Measurements from ENCODE around the gene CCDC9B.
A peak's percentile ranks its signal among the peaks of the same experiment; 100 is the strongest.

The CCDC9B gene

DNA sequence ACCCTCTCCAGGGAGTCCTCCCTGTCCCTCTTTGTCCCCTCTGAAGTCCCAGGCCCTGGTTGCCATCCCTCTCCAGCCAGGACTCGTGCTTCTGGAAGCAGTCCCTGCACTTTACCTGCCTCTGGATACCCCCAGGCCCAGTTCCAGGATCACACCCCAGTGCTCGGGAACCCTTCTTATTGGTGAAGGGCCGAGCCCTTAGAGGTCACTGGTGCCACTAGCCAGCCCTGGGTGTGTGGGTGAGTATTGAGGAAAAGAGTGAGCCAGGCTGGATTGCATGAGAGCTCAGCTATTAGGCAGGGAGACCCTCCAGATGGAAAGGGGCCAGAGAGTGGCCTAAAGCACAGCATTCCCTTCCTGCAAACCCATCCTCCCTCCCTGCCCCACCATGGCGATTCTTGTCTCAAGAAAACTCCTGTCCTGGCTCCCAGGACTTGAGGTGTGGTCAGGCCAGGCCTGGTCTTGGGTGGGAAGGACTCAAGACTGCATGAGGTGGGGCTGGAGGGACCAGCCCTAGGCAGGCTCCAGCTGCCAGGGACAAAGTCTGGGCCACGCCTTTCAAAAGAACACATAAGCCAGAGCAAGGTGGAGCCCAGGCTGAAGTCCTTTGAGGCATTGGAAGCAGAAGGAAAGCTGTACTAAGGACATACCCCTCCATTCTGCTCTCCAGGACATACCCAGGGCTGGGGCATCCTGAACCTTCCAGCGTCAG, 5.3 kb upstream of the CCDC9B start:
- no peak for DNase-seq (ENCODE audit: low read depth in 3 of 3)

DNA sequence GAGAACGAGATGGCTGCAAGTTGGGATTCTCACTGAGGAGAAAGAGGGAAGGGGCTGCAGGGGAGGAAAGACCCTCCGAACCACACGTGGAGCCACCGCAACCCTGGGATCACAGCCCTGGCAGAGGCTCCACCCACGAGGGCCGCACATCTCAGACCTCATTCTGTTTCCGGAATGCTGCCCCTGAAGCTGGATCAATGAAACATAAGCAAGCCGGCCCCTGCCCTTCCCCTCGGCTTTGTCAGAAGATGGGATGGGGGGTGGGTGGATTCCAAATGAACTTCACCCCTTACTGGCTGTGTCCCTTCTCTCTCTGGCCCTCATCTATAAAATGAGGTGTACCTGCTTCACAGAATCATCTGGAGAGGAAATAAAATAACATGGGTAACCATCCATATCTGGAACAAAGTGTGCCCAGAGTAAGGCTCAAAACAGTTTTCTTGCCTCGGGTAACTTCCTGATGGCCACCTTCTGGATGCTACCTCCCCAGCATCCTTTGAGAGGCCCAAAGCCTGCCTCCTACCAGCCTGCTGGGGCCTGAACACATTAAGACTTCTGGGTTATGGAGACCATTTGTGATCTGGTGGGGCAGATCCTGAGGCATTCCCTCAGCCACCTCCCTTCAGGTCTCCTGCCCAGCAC, 4.6 kb upstream of the CCDC9B start:
- DNase-seq (ENCODE audit: low read depth in 3 of 3) = no peak

DNA sequence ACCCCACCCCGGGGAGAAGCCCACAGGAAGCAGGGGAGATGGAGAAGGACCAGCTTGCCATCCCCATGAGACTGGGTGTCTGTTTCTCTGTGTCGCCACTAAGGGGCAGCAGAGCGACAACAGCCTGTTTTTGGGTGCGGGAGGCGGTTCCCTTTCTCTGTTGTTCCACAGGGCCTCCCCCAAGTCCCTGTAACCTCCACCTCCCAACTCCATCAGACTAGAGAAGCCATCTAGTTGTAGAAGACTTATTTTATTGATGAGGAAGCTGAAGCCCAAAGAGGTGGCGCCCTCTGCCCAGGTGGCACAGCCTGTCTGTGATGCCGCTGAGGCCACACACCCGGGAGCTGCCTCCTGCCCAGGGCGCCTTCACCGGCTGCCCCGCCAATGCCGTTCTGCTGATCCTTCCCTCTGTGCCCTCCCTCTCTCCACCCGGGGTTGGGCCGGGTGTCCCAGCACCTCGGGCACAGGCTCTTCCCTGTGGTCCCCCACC, 3.9 kb upstream of the CCDC9B start:
- DNase-seq (ENCODE audit: low read depth in 3 of 3) = peak in 2 of 3 experiments; percentile 49 to 56

DNA sequence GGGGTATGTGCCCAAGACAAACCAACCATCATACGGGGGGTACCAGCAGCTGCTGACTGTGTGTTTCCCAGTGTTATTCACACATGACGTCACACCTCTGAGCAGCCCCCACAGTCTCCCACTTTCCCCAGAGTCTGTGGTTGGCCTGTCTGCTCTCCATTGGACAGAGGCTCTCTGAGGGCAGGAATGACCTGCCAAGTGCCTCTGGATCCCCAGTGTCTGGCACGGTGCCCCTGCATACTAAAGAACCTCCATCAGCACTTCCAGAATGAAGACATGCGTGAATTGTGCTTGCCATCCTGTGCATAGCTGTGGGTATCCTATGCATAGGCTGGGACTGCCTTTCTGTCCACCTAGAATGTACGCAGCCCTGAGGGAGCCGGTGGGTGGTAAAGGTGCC, 3.5 kb upstream of the CCDC9B start:
- no peak for DNase-seq (ENCODE audit: low read depth in 3 of 3)

DNA sequence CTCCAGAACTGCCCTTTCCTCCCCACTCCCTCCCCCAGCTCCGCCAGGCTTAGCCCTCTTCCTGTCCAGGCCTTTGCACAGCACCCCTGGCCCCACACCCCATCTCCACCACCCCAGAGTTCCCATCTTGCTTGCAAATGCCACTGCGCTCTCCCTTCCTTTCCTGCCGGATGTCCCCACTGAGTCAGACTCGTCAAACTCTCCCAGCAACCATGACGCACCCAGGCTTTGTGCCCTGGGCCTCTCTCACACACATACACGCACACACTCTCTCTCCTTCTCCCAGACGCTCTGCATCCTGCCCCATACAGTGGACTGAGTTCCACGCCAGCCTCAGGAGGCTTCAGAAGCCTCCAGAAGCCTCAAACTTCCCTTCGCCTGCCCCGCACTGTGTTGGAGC, 2.8 kb upstream of the CCDC9B start:
- DNase-seq (ENCODE audit: low read depth in 3 of 3) = no peak

DNA sequence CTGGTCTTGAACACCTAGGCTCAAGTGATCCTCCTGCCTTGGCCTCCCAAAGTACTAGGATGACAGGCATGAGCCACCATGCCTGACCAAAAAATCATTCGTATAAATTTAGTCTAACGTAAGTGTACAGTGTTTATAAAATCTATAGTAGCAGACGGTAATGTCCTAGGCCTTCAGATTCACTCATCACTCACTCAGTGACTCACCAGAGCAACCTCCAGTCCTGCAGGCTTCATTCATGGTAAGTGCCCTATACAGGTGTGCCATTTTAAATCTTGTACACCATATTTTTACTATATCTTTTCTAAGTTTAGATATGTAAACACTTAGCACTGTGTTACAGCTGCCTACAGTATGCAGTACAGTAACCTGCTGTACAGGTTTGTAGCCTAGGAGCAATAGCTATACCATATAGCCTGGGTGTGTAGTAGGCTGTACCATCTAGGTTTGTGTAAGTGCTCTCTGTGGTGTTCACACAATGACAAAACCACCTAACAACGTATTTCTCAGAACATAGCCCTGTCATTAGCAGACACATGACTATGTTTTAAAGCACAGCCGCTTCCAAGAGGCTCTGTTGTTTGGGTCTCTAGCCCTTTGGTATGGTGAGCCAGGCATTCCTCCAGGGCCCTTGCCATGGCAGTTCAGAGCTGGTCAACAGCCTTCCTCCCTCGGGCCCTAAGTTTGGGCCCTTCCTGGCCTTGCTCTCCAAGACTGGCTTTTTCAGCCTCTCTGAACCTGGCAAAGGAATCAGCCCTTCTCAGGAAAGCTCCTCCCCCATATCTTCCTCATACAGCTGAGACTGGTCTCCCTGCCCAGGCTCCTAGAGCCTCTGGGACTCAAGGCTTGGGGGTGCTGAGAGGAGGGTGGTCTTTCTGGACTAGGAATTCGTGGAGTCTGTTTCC, 1.9 kb upstream of the CCDC9B start:
- no peak for DNase-seq (ENCODE audit: low read depth in 3 of 3)

DNA sequence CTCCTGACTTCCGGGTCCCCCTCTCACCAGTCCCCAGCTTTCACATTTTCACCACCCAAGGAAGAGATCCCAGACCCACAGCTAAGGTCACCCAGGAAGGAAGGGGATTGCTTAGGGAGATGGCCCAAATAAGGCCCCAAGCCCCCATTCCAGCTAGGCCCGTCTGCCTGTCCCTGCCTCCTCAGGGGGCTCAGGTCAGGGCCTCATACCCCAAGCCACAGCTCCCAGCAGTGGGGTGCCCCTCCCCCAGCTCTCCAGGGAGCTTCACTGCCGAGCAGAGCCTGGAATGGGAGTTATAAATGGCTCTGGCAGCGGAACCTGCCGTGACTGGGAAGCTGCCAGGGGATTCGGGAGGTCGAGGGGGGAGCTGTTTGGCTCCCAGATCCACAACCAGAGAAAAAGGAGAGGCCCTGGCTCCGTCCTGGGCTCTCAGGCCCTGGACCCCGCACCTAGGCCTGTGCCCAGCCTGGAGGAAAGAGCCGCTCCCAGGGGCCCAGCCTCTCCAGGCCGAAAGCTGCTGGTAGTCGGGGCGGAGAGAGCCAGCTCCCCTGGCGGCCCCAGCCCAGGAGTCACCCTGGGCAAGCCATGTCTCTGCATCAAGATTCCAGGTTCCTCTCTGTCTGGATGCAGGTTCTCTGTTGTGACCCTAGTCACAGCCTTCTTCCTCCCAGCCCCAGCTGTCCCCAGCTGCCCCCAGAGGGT, 550 bp downstream of the CCDC9B start:
- DNase-seq (ENCODE audit: low read depth in 3 of 3) = no peak

DNA sequence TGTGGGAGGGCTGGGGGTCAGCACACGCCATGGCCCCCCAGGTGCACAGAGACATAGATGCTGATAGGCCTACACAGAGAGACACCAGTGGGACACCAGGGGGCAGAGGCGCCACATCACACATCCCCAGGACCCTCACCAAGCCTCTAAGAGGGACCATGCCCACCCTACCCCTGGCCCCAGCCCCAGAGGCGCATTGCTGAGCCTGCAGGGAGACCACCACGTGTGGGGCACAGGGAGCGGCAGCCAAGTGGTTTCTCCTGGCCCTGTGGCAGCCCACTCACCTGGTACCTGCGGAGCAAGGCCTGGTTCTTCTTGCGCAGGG, 1.2 kb downstream of the CCDC9B start:
- no peak for DNase-seq (ENCODE audit: low read depth in 3 of 3)

DNA sequence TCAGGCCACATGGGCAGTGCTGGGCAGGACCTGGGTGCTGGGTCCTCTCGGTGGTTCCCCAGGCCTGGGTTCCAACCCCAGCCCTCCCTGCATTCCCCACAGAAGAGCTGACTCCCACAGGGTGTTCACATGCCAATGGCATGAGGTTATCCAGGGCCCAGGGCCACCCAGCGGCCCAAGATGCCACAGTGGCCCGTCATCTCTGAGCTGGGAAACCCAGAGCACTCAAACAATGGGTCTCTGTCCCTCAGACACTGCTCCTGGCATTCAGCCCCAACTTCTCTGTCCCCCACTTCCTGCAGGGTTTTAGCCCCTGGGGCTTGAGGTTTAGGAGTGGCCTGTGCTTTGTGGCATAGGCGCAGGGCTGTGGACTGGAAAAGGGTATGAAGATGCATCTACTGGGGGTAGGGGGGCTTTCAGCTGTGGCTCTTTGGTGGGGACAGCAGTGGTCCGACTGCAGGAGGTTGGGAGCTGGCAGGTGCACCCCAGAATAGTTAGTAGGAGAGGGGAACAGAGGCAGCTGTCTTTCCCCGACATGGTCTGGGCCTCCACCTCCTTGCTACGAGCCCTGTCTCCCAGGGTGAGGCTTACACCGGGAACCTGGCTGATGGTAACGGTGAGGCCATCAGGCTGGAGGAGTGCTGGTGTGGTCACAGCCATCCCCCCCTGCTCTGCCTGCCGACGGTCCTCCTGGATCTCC, 1.7 kb downstream of the CCDC9B start:
- DNase-seq (ENCODE audit: low read depth in 3 of 3) = no peak

DNA sequence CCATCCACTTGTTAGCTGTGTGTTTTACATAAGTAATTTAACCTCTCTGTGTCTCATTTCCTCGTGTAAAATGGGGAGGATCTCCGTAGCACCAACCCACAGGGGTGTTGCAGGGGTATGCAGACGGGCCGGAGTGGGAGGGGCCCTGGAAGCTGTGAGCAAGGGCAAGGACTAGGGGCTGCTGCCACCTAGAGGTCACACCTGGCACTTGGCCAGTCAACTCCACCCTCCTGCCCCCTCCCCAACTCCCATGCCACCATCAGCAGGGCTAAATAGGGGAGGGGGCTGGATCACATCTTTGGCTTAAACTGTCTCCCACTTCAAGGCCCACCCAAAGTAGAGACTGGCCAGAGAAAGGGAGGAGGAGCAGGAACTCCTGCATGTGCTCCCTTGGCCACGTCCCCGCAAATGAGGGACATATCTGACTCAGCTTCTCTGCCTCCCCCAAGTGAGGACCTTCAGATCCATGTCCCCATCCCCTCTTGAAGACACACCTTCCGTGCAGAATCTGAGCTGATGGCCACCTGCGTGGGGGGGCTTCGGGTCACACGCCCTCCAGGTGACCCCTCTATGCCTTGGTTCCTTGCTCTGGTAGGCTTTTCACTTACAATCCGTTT, 2.6 kb downstream of the CCDC9B start:
- peak; percentile 61 to 65 (median 64) for DNase-seq (ENCODE audit: low read depth in 3 of 3)

DNA sequence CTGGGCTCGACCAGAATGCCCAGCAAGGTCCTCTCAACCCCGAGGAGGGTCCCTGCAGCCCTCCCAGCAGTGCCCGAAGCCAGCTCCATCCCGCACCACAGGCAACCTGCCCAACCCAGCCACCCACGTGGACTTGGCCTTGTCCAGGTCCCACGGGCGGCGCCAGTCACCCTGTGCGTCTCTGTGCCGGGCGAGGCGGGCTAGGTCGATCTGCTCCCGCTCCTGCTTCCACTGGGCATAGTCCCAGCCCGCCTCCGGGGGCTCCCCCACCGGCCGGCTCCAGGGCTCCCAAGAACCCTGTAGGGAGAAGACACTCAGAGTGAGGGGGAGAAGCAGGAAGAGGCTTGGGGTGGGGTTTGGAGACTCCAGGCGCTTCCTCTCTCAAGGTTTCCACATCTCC, 3.1 kb downstream of the CCDC9B start:
- DNase-seq (ENCODE audit: low read depth in 3 of 3) = no peak

DNA sequence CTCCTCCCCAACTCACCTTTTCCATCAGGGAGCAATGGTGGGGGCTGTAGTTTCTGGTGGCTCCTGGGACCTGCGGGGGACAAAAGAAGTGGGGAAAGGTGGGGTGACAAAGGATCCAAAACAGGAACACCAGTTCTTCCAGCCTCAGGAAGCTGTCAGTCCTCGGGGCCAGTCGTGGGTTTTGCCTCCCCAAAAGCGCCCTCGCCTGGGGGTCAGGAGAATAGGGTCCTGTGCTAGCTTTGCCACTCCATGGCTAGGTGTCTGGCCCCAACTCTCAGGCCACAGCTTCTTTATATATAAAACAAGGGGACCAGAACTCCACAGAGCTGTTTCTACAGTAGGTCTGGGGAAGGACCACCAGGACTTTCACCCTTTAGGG, 4.0 kb downstream of the CCDC9B start:
- DNase-seq (ENCODE audit: low read depth in 3 of 3) = no peak

DNA sequence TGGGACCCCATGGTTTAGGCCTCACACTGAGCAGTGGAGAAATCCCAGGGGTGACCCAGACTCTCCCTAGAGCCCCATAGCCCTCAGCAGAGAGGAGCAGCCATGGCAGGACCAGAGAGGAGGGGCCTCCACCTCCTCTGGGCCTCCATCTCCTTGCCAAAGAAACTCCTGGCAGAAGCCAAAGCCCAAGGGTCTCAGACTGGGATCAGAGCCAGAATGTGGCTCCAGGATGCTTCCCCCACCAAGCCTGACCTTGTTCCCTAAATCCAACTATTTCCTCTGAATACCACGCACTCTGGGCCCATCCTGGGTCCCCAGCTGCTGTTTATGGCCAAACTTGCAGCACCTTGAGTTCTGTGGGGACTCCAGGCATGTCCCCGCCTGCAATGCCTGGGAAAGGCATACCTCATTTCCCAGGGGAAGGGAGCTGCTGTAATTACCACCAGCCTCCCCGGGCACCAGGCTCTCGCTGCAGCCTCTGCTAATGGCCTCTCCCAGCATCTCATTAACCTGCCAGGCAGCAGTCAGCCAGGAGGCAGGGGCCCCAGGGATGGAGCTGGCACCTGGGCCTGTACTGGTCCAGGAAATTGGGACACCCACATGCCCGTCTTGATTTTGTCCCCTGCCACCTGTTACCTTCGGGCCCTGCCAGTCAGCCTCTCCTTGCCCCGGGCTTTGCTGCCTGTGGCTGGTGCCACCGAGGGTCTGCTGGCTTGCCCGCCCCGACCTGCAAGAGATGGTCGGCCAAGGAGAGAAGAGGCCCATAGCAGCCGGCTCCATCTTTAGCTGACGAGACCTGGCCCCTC, 4.6 kb downstream of the CCDC9B start:
- DNase-seq (ENCODE audit: low read depth in 3 of 3) = no peak

DNA sequence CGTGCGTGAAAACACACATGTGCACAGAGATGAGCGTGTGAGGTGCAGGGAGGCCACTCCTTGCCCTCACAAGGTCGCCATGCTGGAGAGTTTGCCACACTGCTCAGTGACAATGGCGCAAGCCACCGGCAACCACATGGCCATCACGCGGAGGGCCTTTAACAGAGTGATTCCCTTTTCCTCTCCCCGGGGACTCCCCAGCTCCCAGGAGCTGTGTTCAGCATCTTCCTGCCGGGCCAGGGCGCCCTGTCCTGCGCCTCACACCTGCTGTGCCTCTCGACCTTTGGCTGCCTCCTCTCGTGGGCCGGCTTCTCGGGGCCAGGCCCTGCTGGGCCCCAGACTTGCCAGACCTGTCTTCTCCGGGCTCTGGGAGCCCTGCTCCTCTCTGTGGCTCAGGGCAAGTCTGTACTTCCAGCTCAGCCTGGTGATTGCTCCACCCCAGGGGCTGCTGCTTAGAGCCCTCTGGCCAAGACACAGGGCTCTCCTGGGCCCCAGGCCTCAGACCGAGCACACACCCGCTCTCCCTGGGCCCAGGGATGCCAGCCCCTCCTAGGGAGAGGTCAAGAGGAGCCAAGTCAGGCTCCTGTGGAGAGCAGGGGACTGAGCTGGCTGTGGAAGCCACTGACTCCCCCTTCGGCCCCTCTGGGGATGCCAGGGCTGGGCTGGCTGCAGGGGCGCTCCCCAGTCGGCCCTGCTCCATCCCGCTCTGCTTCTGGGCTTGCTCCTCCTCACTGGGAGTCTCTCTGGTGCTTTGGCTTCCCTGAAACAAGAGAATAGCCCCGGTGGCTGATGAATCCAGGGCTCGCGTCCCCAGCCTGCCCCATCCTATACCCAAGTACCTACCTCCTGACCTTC, 5.6 kb downstream of the CCDC9B start:
- DNase-seq (ENCODE audit: low read depth in 3 of 3) = no peak

DNA sequence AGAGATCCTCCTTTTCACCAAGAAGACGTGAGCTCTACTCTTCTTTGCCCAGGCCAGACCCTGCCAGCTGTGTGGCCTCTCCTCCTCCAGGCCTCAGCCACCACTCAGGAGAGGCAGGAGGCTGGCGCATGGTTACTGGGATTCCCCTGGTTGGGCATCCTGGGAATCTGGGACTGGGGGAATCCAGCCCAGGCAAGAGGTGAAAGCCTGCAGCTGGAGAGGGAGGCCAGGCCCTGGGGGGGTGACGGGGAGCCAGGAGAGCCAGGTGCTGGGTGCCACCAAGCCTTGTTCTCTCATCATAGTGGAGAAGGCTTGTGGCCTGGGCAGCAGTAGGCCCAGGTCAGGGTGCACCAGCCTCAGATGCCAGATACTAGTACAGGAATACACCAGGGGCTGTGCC, 6.2 kb downstream of the CCDC9B start:
- DNase-seq (ENCODE audit: low read depth in 3 of 3) = no peak

DNA sequence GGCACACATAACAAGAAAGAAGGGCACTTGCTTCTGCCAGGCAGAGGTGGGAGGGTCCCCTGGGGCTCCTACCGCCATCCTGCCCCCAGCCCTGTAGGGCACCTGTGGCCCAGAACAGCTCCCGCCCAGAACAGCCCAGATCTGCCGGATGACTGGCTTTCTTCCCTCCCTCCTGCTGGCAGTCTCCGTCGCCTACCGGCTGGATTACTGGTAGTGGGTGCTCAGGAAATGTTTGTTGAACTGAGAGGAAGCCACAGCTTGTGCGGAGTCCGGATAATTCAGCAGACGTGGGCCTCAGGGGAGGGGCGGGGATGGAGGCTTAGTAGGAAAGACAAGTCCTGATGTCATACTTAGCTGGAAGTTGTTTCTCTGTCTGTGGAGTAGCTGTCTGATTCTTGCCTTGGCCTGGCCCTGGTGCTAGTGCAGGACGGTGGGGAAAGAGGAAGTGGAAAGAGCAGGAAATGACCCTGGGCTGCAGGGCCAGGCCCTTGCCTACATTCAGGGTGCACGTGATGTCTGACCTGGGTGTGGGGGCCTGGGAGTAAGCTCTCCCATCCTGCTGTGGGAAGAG, 6.7 kb downstream of the CCDC9B start:
- no peak for DNase-seq (ENCODE audit: low read depth in 3 of 3)

DNA sequence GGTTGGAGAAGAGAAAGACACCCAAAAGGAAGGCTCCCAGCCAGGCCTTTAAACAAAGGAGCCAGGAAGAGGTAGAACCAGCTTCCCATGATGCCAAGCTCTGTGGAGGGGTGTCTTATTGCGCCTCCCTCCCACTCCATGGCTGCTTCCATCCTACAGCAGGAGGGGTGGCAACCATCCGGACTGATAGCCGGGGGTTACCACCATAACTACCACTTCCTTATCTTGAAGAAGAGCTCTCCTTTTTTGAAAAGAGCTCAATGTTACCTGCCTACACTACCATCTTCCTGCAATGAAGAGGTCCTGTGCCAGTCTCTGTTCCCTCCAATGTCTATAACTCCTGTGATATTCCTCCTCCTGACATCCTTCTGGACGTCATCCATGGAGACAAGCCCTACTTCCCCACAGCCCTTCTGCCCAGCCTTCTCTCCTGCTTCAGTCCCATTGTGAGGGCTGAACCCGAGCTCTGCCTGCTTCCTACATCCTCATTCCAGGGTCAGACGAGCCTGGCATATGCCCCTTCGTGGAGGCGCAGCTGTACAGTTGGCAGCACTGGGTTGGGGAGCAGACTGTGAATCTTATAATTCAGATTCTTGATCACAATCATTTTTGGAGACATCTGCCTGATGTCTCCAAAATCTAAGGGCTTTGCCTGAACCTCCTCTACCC, 8.5 kb downstream of the CCDC9B start:
- DNase-seq (ENCODE audit: low read depth in 3 of 3) = no peak

DNA sequence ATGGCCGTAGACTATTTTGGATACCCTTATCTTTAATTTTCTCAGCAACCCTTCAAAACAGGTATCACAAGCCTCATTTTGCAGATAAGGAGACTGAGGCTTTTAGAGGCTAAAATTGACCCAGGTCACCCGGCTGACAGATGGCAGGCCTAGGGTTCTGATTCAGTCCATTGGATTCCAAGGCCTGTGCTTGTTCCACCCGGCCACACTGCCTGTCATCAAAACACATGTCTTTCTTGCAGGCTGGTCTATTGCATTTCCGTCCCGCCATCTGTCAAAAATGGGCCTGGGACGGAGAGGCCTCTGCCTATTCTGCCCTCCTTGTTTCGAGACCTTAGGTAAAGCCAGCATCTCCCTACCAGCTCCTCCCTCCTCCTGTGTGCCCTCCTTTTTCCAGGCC, 9.1 kb downstream of the CCDC9B start:
- no peak for DNase-seq (ENCODE audit: low read depth in 3 of 3)
